K562 (cell line): ENCODE measurements around the gene ENSA. TPM values are rescaled to one million over a fixed set of nuclear protein-coding genes. Genes with fewer than 3 reads are reported as not detected.
A peak's percentile ranks its signal among the peaks of the same experiment; 100 is the strongest.
"Not testable (repeated sequence)": the region's sequence is repeated elsewhere in the genome, so short reads cannot be mapped to it uniquely, and the experiment has no call there.

Experiments used
- ATAC-seq: fragments of 200-7000 bp; cut with Tn5 transposase; 3 replicates; pipeline ENCODE4 v1.9.1; 2020; ENCODE audit warnings: moderate library complexity
- BruUV-seq: library from RNA; stranded (reverse); fragments of 400-500 nt; replicated peaks from 2 replicates; lab custom pipeline; 2021; lab: Mats Ljungman, UMichigan
- CTCF ChIA-PET: fragments of 300-600 bp; formaldehyde crosslinking; extraction: SDS; loops from one replicate; lab custom pipeline; 2021; ENCODE audit warnings: low intra/inter-chr PET ratio; lab: Yijun Ruan, JAX
- POLR2A ChIA-PET: fragments of 300-600, 350-650 bp; sonication (Branson Sonifier 250); formaldehyde crosslinking; extraction: SDS; loops from one replicate; lab custom pipeline; 2021; ENCODE audit warnings: antibody characterized with exemption, inconsistent platforms; lab: Yijun Ruan, JAX
- DNase-seq, 4 experiments: peaks; one replicate each; pipeline versions ENCODE4 v3.0.0 to v3.0.0-alpha.2; 2011 to 2018; ENCODE audit warnings: low spot score in 3 of 4, mixed read lengths in 3 of 4; ENCODE audit errors: extremely low read depth in 1 of 4
- FAIRE-seq: peaks from 2 replicates; lab custom pipeline; 2011; peaks lifted over from hg19 to GRCh38; lab: Jason Lieb, UNC
- H2AFZ ChIP-seq: 2 replicates; pipeline ENCODE4 v1.6.0; 2011; ENCODE audit warnings: low read depth, low read length, control low read depth, inconsistent platforms
- H3K27ac ChIP-seq: fragments of 200-600 bp; 3 replicates; pipeline ENCODE4 v1.8.0; 2011; ENCODE audit warnings: low read depth, mild to moderate bottlenecking, control low read depth, inconsistent platforms, low read length, moderate library complexity, mixed read lengths; ENCODE audit errors: extremely low read depth
- H3K27me3 ChIP-seq, 2 experiments: fragments of 300-600 bp in 1 of 2; 2 replicates in 1 of 2; 3 replicates in 1 of 2; pipeline versions ENCODE4 v1.6.0 to v1.8.0; 2011; ENCODE audit warnings: inconsistent platforms in 2 of 2, low read length in 2 of 2, mild to moderate bottlenecking in 1 of 2, mixed read lengths in 1 of 2, moderate library complexity in 1 of 2; ENCODE audit not compliant: control insufficient read depth in 2 of 2, insufficient read depth in 2 of 2
- H3K36me3 ChIP-seq: fragments of 300-600 bp; 3 replicates; pipeline ENCODE4 v1.8.0; 2011; ENCODE audit warnings: mild to moderate bottlenecking, low read length, inconsistent platforms; ENCODE audit not compliant: control insufficient read depth, insufficient read depth
- H3K4me1 ChIP-seq, 2 experiments: fragments of 200-600 bp in 1 of 2; replicated peaks in 1 of 2; 2 replicates in 1 of 2; 3 replicates in 1 of 2; pipeline versions ENCODE4 v1.5.1 to v1.8.0; 2011; ENCODE audit warnings: inconsistent platforms in 2 of 2, low read length in 2 of 2, mild to moderate bottlenecking in 1 of 2, mixed read lengths in 1 of 2, moderate library complexity in 1 of 2; ENCODE audit not compliant: control insufficient read depth in 2 of 2, insufficient read depth in 2 of 2
- H3K4me2 ChIP-seq: 2 replicates; pipeline ENCODE4 v1.6.1; 2011; ENCODE audit warnings: low read length, control low read depth, inconsistent platforms, mixed read lengths; ENCODE audit not compliant: insufficient read depth
- H3K4me3 ChIP-seq: fragments of 200-600 bp; sonication (generic), shearing (Covaris generic); 2 replicates; pipeline ENCODE4 v1.5.1; 2016; ENCODE audit warnings: control low read depth, inconsistent platforms
- H3K79me2 ChIP-seq: fragments of 200-600 bp; 3 replicates; pipeline ENCODE4 v1.8.0; 2011; ENCODE audit warnings: low read length, inconsistent platforms; ENCODE audit not compliant: control insufficient read depth, insufficient read depth
- H3K9ac ChIP-seq, 2 experiments: 2 replicates each; pipeline versions ENCODE4 v1.6.0 to v1.6.1; 2011; ENCODE audit warnings: low read depth in 2 of 2, low read length in 2 of 2, control low read depth in 1 of 2, inconsistent platforms in 1 of 2, mild to moderate bottlenecking in 1 of 2, mixed read lengths in 1 of 2; ENCODE audit not compliant: insufficient read depth in 1 of 2
- H3K9me1 ChIP-seq: one replicate; pipeline ENCODE4 v1.6.0; 2011; ENCODE audit warnings: inconsistent platforms, mild to moderate bottlenecking, low read length, moderate library complexity; ENCODE audit not compliant: control insufficient read depth, insufficient read depth
- H3K9me3 ChIP-seq: replicated peaks from 2 replicates; pipeline ENCODE4 v1.5.1; 2011; ENCODE audit warnings: low read depth, low read length, inconsistent platforms; ENCODE audit not compliant: control insufficient read depth, insufficient read depth
- H4K20me1 ChIP-seq: replicated peaks from 2 replicates; pipeline ENCODE4 v1.6.1; 2011; ENCODE audit warnings: low read length, inconsistent platforms, mixed read lengths; ENCODE audit not compliant: control insufficient read depth, insufficient read depth
- THRAP3 ChIP-seq: fragments of 450-650 bp; IDR thresholded peaks from 2 replicates; pipeline ENCODE4 v1.6.1; 2016; ENCODE audit warnings: mild to moderate bottlenecking, inconsistent platforms, borderline replicate concordance
- WGBS: fragments of 100-300 bp; shearing (Covaris generic); methylation state at CpG from one replicate; pipeline ENCODE4 v1.1.6; 2016; ENCODE audit warnings: low coverage, mixed read lengths; ENCODE audit not compliant: insufficient coverage; ENCODE audit errors: missing lambda C conversion rate; 5-methylcytosine and 5-hydroxymethylcytosine counted together
- in situ Hi-C: fragments of 300-500 bp; cut with MboI; formaldehyde crosslinking; loops from 4 replicates; pipeline ENCODE4 v1.15.0; 2018; ENCODE audit warnings: inconsistent platforms, mixed read lengths
- intact Hi-C: fragments of 100-400 bp; cut with micrococcal nuclease; formaldehyde crosslinking; loops from 2 replicates; pipeline ENCODE4 v1.14.2; 2022
- polyA plus RNA-seq, 8 experiments: library from polyadenylated mRNA; depleted of rRNA in 4 of 8; stranded (reverse) in 5 of 8; unstranded in 3 of 8; fragments of >200 nt; fragmentation: Nextera tagmentation in 2 of 8; fragmentation: Illumina TruSeq in 1 of 8; extraction: Ambion mirVana in 2 of 8; extraction: Trizol in 1 of 8; gene quantifications; 2 replicates each; pipeline versions ENCODE4 v1.2.1 to v1.2.3, GENCODE V29; 2011 to 2014; ENCODE audit warnings: inconsistent platforms in 1 of 8, missing spikeins in 1 of 8
- total RNA-seq, 7 experiments: library from RNA; depleted of rRNA in 6 of 7; stranded (reverse); fragments of >200 nt in 6 of 7; fragmentation: Illumina TruSeq in 2 of 7; extraction: Trizol in 2 of 7; gene quantifications; 2 replicates each; pipeline versions ENCODE4 v1.2.1 to v1.2.3, GENCODE V29; 2011 to 2021; ENCODE audit warnings: low replicate concordance in 1 of 7
- TF ChIP-seq, protein P1 (sequence below): sonication (generic); formaldehyde crosslinking; IDR thresholded peaks from 2 replicates; pipeline ENCODE4 v1.8.0; 2023; ENCODE audit warnings: mild to moderate bottlenecking, missing genetic modification reagents
- TF ChIP-seq, protein P2 (sequence below): IDR thresholded peaks from 2 replicates; pipeline ENCODE4 v1.6.1; 2011; ENCODE audit not compliant: insufficient read length; ENCODE audit errors: extremely low read depth
- TF ChIP-seq, protein P3 (sequence below): fragments of 200-600 bp; sonication (generic); IDR thresholded peaks from one replicate; pipeline ENCODE4 v1.6.1; 2012; ENCODE audit warnings: mild to moderate bottlenecking, low read depth, low read length, inconsistent platforms

The ENSA gene
- total and polyA plus RNA-seq, 9 of the 15 experiments (the other 6 are each of a cell fraction or from before 2014, with no cell fraction given) = 68.1 to 605 (median 188) TPM

- TF ChIP-seq, protein P1, sequence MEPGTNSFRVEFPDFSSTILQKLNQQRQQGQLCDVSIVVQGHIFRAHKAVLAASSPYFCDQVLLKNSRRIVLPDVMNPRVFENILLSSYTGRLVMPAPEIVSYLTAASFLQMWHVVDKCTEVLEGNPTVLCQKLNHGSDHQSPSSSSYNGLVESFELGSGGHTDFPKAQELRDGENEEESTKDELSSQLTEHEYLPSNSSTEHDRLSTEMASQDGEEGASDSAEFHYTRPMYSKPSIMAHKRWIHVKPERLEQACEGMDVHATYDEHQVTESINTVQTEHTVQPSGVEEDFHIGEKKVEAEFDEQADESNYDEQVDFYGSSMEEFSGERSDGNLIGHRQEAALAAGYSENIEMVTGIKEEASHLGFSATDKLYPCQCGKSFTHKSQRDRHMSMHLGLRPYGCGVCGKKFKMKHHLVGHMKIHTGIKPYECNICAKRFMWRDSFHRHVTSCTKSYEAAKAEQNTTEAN (CRISPR knock-in tag) = no peak
- TF ChIP-seq, protein P2, sequence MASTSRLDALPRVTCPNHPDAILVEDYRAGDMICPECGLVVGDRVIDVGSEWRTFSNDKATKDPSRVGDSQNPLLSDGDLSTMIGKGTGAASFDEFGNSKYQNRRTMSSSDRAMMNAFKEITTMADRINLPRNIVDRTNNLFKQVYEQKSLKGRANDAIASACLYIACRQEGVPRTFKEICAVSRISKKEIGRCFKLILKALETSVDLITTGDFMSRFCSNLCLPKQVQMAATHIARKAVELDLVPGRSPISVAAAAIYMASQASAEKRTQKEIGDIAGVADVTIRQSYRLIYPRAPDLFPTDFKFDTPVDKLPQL = no peak
Observed at GRCh38 chr1:150574260-150575071, 54.9 kb downstream of the ENSA start (continued).

- FAIRE-seq, H3K9me3 ChIP-seq, intact Hi-C loops, H3K27ac ChIP-seq, H3K27me3 ChIP-seq, H3K9me1 ChIP-seq, DNase-seq, CTCF ChIA-PET, H2AFZ ChIP-seq, H3K9ac ChIP-seq, H3K4me3 ChIP-seq, ATAC-seq, H3K4me2 ChIP-seq, in situ Hi-C loops, BruUV-seq: not testable (repeated sequence)
- peaks cover under 1 to 18% of the 10 kb centered on the region in 2 experiments; a peak in 4 of 5 replicates for H3K4me1 ChIP-seq
- H3K79me2 ChIP-seq = peaks cover 56% of the 10 kb centered on the region
- H4K20me1 ChIP-seq = peaks cover 48% of the 10 kb centered on the region
- WGBS = 89% methylated on average over 13 of the region's 13 CpGs
- peaks cover 61% of the 10 kb centered on the region for H3K36me3 ChIP-seq
- POLR2A ChIA-PET = interaction anchor here (1.1 to 11.0 kb wide), 4 partner anchors 10 to 433 kb away, joined by 4 to 148 read pairs (median 8); partner anchors contain the start of gene ENSA
- 0 out of 2 replicates have a peak, but pooled peaks have one; percentile 68 for TF ChIP-seq THRAP3
- TF ChIP-seq, protein P3, sequence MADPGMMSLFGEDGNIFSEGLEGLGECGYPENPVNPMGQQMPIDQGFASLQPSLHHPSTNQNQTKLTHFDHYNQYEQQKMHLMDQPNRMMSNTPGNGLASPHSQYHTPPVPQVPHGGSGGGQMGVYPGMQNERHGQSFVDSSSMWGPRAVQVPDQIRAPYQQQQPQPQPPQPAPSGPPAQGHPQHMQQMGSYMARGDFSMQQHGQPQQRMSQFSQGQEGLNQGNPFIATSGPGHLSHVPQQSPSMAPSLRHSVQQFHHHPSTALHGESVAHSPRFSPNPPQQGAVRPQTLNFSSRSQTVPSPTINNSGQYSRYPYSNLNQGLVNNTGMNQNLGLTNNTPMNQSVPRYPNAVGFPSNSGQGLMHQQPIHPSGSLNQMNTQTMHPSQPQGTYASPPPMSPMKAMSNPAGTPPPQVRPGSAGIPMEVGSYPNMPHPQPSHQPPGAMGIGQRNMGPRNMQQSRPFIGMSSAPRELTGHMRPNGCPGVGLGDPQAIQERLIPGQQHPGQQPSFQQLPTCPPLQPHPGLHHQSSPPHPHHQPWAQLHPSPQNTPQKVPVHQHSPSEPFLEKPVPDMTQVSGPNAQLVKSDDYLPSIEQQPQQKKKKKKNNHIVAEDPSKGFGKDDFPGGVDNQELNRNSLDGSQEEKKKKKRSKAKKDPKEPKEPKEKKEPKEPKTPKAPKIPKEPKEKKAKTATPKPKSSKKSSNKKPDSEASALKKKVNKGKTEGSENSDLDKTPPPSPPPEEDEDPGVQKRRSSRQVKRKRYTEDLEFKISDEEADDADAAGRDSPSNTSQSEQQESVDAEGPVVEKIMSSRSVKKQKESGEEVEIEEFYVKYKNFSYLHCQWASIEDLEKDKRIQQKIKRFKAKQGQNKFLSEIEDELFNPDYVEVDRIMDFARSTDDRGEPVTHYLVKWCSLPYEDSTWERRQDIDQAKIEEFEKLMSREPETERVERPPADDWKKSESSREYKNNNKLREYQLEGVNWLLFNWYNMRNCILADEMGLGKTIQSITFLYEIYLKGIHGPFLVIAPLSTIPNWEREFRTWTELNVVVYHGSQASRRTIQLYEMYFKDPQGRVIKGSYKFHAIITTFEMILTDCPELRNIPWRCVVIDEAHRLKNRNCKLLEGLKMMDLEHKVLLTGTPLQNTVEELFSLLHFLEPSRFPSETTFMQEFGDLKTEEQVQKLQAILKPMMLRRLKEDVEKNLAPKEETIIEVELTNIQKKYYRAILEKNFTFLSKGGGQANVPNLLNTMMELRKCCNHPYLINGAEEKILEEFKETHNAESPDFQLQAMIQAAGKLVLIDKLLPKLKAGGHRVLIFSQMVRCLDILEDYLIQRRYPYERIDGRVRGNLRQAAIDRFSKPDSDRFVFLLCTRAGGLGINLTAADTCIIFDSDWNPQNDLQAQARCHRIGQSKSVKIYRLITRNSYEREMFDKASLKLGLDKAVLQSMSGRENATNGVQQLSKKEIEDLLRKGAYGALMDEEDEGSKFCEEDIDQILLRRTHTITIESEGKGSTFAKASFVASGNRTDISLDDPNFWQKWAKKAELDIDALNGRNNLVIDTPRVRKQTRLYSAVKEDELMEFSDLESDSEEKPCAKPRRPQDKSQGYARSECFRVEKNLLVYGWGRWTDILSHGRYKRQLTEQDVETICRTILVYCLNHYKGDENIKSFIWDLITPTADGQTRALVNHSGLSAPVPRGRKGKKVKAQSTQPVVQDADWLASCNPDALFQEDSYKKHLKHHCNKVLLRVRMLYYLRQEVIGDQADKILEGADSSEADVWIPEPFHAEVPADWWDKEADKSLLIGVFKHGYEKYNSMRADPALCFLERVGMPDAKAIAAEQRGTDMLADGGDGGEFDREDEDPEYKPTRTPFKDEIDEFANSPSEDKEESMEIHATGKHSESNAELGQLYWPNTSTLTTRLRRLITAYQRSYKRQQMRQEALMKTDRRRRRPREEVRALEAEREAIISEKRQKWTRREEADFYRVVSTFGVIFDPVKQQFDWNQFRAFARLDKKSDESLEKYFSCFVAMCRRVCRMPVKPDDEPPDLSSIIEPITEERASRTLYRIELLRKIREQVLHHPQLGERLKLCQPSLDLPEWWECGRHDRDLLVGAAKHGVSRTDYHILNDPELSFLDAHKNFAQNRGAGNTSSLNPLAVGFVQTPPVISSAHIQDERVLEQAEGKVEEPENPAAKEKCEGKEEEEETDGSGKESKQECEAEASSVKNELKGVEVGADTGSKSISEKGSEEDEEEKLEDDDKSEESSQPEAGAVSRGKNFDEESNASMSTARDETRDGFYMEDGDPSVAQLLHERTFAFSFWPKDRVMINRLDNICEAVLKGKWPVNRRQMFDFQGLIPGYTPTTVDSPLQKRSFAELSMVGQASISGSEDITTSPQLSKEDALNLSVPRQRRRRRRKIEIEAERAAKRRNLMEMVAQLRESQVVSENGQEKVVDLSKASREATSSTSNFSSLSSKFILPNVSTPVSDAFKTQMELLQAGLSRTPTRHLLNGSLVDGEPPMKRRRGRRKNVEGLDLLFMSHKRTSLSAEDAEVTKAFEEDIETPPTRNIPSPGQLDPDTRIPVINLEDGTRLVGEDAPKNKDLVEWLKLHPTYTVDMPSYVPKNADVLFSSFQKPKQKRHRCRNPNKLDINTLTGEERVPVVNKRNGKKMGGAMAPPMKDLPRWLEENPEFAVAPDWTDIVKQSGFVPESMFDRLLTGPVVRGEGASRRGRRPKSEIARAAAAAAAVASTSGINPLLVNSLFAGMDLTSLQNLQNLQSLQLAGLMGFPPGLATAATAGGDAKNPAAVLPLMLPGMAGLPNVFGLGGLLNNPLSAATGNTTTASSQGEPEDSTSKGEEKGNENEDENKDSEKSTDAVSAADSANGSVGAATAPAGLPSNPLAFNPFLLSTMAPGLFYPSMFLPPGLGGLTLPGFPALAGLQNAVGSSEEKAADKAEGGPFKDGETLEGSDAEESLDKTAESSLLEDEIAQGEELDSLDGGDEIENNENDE = peak; percentile 13
Observed at GRCh38 chr1:150573648-150574071, 55.8 kb downstream of the ENSA start.
